Esophagus squamous epithelium (tissue), 5 donors: ENCODE measurements around the gene MAGT1. TPM values are rescaled to one million over a fixed set of nuclear protein-coding genes. Genes with fewer than 3 reads are reported as not detected.
A peak's percentile ranks its signal among the peaks of the same experiment; 100 is the strongest.

Source experiments
- DNase-seq: peaks from one replicate; lab custom pipeline; 2025; lab: John Stamatoyannopoulos, UW
- H3K27ac ChIP-seq, 4 donors: fragments of 200-600 bp; sonication (generic); one replicate each; pipeline ENCODE4 v1.5.1; 2016 to 2019; ENCODE audit warnings: mild to moderate bottlenecking in 1 of 4
- H3K27me3 ChIP-seq, 4 donors: fragments of 200-600 bp; sonication (generic); 1 replicate in 3 of 4; 2 replicates in 1 of 4; pipeline versions ENCODE4 v1.5.1 to v1.6.0; 2017 to 2021; ENCODE audit warnings: antibody characterized with exemption in 1 of 4
- H3K36me3 ChIP-seq, 3 donors: fragments of 200-600 bp; sonication (generic); one replicate each; pipeline ENCODE4 v1.5.1; 2016 to 2019
- H3K4me1 ChIP-seq, 3 donors: fragments of 200-600 bp; sonication (generic); one replicate each; pipeline ENCODE4 v1.5.1; 2017 to 2019
- H3K4me3 ChIP-seq, 4 donors: fragments of 200-600 bp; sonication (generic); 1 replicate in 3 of 4; 2 replicates in 1 of 4; pipeline ENCODE4 v1.5.1; 2016 to 2019; ENCODE audit warnings: mild to moderate bottlenecking in 2 of 4, moderate library complexity in 1 of 4
- H3K9me3 ChIP-seq, 3 donors: fragments of 200-600 bp; sonication (generic); one replicate each; pipeline ENCODE4 v1.5.1; 2016 to 2019
- CTCF ChIP-seq, 6 experiments: fragments of 450-650 bp in 4 of 6; fragments of 200-600 bp in 2 of 6; sonication (generic) in 2 of 6; IDR thresholded peaks; one replicate each; pipeline ENCODE4 v1.5.1; 2016 to 2019; ENCODE audit warnings: antibody characterized with exemption in 6 of 6, mild to moderate bottlenecking in 4 of 6, moderate library complexity in 4 of 6
- POLR2A ChIP-seq, 4 donors: fragments of 450-650 bp; IDR thresholded peaks; one replicate each; pipeline ENCODE4 v1.6.1; 2017; ENCODE audit warnings: antibody characterized with exemption in 4 of 4, mild to moderate bottlenecking in 4 of 4, moderate library complexity in 3 of 4
- WGBS, 2 donors: methylation state at CpG; one replicate each; pipeline ENCODE4 v1.1.5; 2018; 5-methylcytosine and 5-hydroxymethylcytosine counted together
- intact Hi-C: fragments of 100-400 bp; cut with DNase I; formaldehyde crosslinking; loops from one replicate; pipeline ENCODE4 v1.15.0; 2022
- total RNA-seq, 4 donors: library from RNA; depleted of rRNA; stranded (reverse); fragments of >200 nt; gene quantifications; one replicate each; pipeline ENCODE4 v1.1.0, GENCODE V29; 2016
- donor health status: DM: yes; HTN: yes; CAD: no.

Gene MAGT1
- total RNA-seq, 4 donors from 2014 or later: 31.0 to 51.2 (median 38.4) TPM

- peaks cover 0 to 41% (median 0%) of the 10 kb centered on the region in 3 donors for H3K4me1 ChIP-seq
Measured at GRCh38 chrX:77918568-77918967, 23.3 kb upstream of the MAGT1 start.

GRCh38 chrX:77917294-77917933 lies 22.2 kb upstream of the MAGT1 start:
- peak overlapping the region in 3 of 4 donors; percentile 24 to 44 (median 40) for H3K27ac ChIP-seq
- intact Hi-C loops: no loop called here
- H3K9me3 ChIP-seq: no peaks in the 10 kb centered on the region
- H3K4me1 ChIP-seq: peaks cover 0 to 53% (median 3%) of the 10 kb centered on the region in 3 donors
- no peaks in the 10 kb centered on the region for H3K27me3 ChIP-seq
- WGBS, 2 donors: 21 to 22% methylated on average over 2 of the region's 2 CpGs
- TF ChIP-seq POLR2A (IDR thresholded peaks at IDR 0.05) (no peak), CTCF (IDR thresholded peaks at IDR 0.05) (no peak)
- H3K4me3 ChIP-seq: no peak overlapping the region
- DNase-seq: no peak
- H3K36me3 ChIP-seq: no peaks in the 10 kb centered on the region

More at GRCh38 chrX:77918568-77918967, 23.3 kb upstream of the MAGT1 start:
- TF ChIP-seq POLR2A (IDR thresholded peaks at IDR 0.05): no peak
- TF ChIP-seq CTCF (IDR thresholded peaks at IDR 0.05): peak in 1 of 6 experiments; percentile 5
- peak overlapping the region in 1 of 4 donors; percentile 55 for H3K27ac ChIP-seq
- WGBS, 2 donors: 18 to 54% methylated on average over 2 to 3 of the region's 3 CpGs
- H3K9me3 ChIP-seq: no peaks in the 10 kb centered on the region
- no peaks in the 10 kb centered on the region for H3K27me3 ChIP-seq
- no peaks in the 10 kb centered on the region for H3K36me3 ChIP-seq
- intact Hi-C loops: no loop called here
- no peak overlapping the region for H3K4me3 ChIP-seq
- no peak for DNase-seq

- H3K27me3 ChIP-seq: no peaks in the 10 kb centered on the region
- no peaks in the 10 kb centered on the region for H3K9me3 ChIP-seq
- H3K27ac ChIP-seq: peak within 1 kb of the TSS; percentile 61 to 86 (median 84)
- peaks cover 0 to 15% (median 0%) of the 10 kb centered on the region in 3 donors for H3K36me3 ChIP-seq
- H3K4me3 ChIP-seq: peak within 1 kb of the TSS; percentile 36 to 67 (median 52)
- peaks cover 0 to 32% (median 3%) of the 10 kb centered on the region in 3 donors for H3K4me1 ChIP-seq
- TF ChIP-seq POLR2A (IDR thresholded peaks at IDR 0.05) (peak in 2 of 4 donors; percentile 26 to 69), CTCF (IDR thresholded peaks at IDR 0.05) (peak; percentile 25 to 62 (median 53))
- peak; percentile 37 for DNase-seq
- intact Hi-C loops: no loop called here
- 0 to 43% methylated on average over 3 to 32 of the region's 36 CpGs for WGBS, 2 donors
Measured at GRCh38 chrX:77910108-77910840, 15.0 kb upstream of the MAGT1 start, which contains the start of gene ATP7A. Gene ATP7A, plus strand, starts transcription at chrX:77910693. Its CDS starts 60,949 bp downstream, at chrX:77971642.

- peak overlapping the region in 1 of 4 donors; percentile 61 for H3K4me3 ChIP-seq
- peaks cover 0 to 22% (median 4%) of the 10 kb centered on the region in 3 donors for H3K4me1 ChIP-seq
- H3K9me3 ChIP-seq: no peaks in the 10 kb centered on the region
- no peak overlapping the region for H3K27ac ChIP-seq
- 82 to 83% methylated on average over 5 of the region's 5 CpGs for WGBS, 2 donors
- no peak for DNase-seq
- H3K27me3 ChIP-seq: no peaks in the 10 kb centered on the region
- H3K36me3 ChIP-seq: peaks cover 0 to 50% (median 0%) of the 10 kb centered on the region in 3 donors
- TF ChIP-seq POLR2A (IDR thresholded peaks at IDR 0.05): no peak
- TF ChIP-seq CTCF (IDR thresholded peaks at IDR 0.05): no peak
- intact Hi-C loops: loop anchor here (10.0 kb wide), 1 partner anchor 123 kb away; no protein-coding TSS in a partner anchor
Measured at GRCh38 chrX:77901506-77901905, 6.3 kb upstream of the MAGT1 start.
